Colon (tissue), 2 donors: Measurements from ENCODE around the gene CDK12.
"Not testable (repeated sequence)": the region's sequence is repeated elsewhere in the genome, so short reads cannot be mapped to it uniquely, and the experiment has no call there.

Source experiments
- FAIRE-seq: peaks from 2 replicates; lab custom pipeline; 2012; peaks lifted over from hg19 to GRCh38; lab: Jason Lieb, UNC
- donor health status: control.
- donor health status: control.

The CDK12 gene

DNA sequence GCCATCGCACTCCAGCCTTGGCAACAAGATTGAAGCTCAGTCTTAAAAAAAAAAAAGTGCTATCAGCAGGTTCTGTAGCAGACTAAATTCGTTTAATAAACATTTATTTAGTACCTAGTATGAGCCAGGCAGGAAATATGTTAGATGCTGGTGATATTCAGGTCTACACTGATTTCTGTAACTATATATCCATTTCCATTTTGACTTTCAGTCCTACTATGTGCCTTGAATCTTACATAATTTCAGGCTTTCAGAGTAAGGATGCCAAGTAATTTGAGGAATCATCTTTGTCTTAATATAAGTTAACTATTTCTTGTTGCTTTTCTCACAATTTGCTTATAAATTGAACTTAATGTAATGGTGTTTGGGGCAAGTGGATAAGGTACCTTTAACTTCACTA, 46.2 kb downstream of the CDK12 start:
- FAIRE-seq: no peak

DNA sequence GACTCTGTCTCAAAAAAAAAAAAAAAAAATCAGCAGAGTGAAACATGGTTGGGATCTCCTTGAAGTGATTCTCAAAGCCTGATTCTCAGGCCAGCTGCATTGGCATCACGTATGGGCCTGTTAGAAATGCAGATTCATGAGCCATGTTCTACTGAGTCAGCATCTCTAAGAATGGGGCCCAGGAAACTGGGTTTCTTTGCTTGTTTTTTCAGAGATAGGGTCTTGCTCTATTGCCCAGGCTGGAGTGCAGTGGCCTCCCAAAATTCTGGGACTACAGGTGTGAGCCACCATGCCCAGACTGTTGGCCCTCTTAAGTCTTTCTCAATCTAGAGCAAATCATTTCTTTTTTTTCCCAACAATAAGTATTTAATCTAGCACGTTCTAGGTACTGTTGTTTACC, 47.7 kb downstream of the CDK12 start:
- no peak for FAIRE-seq

DNA sequence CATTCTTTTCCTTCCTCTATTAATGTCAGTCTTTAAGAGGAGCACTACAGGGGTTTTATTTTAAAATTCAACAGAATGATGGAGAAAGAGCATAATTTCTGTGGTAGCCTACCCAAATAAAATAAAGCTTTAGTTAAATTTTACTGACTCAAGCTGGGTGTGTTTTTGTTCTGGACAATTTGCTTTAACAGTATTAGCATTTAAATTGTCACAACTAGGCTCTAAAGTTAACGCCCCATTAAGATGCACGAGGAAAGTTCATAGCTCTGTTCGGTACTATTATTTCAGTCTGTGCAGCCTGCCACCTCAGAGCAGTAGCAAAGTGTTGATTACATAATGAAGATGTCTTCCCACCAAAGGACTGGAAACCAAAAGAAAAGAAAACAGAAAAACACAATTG, 52.0 kb downstream of the CDK12 start:
- no peak for FAIRE-seq

DNA sequence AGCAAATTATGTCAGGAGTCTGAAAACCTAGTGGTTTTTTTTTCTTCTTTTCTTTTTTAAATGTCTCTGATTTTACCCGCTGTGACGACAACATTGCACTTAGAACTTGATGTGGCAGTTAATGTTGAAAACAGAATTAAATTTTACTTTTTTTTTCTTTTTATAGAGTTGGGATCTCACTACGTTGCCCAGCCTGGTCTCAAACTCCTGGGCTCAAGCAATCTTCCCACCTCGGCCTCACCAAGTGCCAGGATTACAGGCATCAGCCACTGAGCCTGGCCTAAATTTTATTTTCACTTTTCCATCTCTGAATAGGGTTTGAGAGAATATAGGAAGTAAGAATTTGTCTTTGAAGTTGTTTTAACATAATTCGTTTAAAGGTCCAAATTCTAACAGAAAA, 52.6 kb downstream of the CDK12 start:
- FAIRE-seq: no peak

DNA sequence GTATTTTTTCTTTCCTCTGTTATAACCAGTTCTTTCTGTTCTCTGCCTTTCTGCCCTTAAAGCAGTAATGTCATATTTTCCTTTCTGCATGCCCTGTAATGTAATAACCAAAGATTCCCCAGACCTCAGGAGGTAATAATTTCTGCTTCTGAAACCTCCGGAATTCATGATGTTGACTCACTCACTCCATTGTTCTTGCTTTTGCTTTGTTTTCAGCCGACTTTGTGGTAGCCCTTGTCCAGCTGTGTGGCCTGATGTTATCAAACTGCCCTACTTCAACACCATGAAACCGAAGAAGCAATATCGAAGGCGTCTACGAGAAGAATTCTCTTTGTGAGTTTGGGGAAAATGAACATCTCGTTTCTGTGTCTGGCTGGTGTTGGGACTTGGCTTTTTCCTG, 55.9 kb downstream of the CDK12 start:
- no peak for FAIRE-seq

DNA sequence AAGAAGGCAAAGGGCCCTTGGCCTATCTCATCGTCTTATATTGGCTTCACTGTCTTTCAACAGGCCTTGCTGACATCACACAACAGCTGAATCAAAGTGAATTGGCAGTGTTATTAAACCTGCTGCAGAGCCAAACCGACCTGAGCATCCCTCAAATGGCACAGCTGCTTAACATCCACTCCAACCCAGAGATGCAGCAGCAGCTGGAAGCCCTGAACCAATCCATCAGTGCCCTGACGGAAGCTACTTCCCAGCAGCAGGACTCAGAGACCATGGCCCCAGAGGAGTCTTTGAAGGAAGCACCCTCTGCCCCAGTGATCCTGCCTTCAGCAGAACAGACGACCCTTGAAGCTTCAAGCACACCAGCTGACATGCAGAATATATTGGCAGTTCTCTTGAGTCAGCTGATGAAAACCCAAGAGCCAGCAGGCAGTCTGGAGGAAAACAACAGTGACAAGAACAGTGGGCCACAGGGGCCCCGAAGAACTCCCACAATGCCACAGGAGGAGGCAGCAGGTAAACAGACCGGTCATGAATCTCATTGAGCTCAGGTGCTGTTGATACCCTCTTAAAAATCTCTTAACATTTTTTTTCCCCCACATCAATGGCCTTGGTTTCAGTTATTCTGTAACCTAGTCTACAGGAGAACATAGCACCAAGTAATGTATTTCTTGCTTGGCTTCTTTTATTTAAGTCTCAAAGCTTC, 64.7 kb downstream of the CDK12 start:
- FAIRE-seq: no peak

DNA sequence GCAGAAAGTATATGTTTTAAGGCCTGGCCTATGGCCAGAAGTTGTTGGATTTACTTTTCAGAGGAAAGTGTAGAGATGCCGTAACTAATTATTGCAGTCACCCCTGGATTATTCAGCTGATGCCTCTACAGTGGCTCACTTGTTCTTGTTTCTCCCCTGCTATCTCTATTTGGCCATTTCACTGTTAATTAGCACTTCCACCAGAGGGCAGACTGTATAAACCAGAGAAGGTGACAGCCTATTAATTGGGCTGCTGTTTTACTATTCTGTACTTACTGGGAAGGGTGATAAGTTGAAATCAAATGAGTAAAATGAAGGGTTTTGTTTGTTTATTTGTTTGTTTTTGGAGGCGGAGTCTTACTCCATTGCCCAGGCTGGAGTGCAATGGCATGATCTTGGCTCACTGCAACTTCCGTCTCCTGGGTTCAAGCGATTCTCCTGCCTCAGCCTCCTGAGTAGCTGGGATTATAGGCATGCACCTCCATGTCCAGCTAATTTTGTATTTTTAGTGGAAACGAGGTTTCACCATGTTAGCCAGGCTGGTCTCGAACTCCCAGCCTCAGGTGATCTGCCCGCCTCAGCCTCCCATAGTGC, 66.0 kb downstream of the CDK12 start:
- no peak for FAIRE-seq

DNA sequence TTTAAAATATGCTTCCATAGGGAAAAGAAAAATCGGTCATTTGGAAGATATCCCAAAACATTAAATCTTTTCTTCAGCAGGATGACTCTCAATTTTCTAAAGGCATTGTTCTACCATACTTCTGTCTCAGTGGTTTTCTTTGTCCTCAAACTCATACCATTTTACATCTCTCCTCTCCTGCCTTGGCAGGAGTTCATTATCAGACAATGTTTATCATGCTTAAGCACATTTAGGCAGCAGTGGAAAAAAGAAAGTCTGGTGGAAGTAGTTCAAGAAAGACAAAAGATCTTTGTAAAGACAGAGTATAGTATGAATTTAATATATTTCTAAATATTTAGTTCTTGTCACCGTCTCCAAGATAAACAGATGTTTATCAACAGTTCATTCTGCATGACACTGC, 68.2 kb downstream of the CDK12 start:
- FAIRE-seq: no peak

DNA sequence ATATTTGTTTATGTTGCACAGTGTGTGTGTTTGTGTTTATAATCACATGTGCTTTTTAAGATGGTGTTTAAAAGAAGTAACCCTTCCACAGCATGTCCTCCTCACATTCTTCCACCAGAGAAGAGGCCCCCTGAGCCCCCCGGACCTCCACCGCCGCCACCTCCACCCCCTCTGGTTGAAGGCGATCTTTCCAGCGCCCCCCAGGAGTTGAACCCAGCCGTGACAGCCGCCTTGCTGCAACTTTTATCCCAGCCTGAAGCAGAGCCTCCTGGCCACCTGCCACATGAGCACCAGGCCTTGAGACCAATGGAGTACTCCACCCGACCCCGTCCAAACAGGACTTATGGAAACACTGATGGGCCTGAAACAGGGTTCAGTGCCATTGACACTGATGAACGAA, 69.2 kb downstream of the CDK12 start:
- FAIRE-seq: no peak

DNA sequence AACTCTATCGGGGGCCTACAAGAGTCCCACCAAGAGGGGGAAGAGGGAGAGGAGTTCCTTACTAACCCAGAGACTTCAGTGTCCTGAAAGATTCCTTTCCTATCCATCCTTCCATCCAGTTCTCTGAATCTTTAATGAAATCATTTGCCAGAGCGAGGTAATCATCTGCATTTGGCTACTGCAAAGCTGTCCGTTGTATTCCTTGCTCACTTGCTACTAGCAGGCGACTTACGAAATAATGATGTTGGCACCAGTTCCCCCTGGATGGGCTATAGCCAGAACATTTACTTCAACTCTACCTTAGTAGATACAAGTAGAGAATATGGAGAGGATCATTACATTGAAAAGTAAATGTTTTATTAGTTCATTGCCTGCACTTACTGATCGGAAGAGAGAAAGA, 70.0 kb downstream of the CDK12 start:
- FAIRE-seq: no peak

DNA sequence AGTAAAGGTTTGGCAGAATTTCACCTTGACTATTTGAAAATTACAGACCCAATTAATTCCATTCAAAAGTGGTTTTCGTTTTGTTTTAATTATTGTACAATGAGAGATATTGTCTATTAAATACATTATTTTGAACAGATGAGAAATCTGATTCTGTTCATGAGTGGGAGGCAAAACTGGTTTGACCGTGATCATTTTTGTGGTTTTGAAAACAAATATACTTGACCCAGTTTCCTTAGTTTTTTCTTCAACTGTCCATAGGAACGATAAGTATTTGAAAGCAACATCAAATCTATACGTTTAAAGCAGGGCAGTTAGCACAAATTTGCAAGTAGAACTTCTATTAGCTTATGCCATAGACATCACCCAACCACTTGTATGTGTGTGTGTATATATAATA, 72.6 kb downstream of the CDK12 start:
- FAIRE-seq: no peak

DNA sequence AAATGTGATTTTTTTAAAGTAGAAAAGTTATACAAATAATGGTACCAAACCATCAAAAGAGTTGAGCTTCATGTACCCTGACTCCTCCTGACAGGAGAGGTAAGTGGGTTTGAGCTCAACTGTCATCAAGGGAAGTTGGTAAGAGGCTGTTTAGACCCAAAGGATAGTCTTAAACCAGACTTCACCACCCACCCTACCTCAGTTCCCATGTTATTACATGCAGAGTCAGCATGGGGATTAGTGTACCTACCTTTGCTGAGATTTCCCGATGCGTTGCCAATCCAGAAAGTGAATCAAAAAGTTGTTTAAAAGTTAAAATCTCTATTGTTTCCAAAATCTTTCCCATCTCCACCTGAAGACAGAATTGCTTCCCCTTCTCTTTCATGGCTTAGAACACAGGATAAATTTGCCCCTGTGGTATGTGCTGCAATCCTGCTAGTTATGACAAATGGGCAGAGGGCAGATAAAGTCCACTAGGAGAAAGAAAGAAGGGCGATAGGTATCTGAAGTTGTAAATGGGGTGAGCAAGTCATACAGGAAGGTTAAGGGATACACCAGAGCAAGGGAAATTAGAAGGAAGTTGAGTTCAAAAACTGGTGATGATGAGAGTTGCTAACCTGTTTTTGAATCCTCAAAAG, 73.6 kb downstream of the CDK12 start:
- no peak for FAIRE-seq

DNA sequence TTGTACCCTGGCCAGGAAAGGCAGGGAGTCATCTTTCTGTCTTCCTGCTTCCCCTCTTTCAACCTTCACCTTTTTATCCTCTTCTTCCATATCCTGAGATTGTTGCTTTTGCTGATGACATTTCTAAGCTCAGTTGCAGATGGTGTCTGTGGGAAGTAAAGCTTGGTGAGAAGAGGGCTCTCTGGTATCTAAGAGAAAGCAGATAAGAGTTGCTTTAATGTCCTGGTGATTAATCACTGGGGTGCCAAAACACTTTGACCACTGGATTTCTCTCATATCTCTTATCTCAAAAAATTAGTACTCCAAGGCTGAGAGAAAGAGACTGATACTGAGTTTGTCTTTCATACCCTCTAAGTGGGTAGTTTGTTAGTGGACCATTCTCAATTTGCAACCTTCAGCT, 75.2 kb downstream of the CDK12 start:
- FAIRE-seq: no peak

DNA sequence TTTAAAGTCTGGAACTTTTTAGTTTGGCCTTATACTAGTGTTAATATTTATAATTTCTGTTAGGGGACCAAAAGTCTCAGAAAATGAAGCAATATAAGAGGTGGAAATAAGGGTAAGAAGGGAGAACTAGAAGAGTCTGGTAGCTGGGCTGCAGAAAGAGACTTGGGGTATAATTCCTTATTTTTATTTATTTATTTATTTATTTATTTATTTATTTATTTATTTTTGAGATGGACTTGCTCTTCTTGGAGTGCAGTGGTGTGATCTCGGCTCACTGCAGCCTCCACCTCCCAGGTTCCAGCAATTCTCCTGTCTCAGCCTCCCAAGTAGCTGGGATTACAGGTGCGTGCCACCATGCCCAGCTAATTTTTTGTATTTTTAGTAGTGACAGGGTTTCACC, 76.1 kb downstream of the CDK12 start:
- not testable (repeated sequence) for FAIRE-seq

DNA sequence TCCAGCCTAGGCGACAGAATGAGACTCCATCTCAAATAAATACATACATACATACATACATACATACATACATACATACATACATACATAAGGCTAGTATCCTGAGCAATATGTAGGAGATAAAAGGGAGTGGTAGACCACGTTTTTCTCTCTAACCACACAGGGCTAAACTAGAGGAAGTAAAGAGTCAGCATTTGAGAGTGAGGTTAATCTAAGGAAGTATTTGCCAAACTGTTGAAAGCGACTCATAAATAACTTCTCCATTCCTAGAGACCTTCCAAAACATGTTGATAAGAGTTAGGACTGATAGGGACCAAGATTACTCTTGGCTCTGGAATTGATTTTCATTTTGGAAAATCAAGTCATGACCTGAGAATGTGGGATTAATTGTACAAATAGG, 77.6 kb downstream of the CDK12 start:
- no peak for FAIRE-seq

DNA sequence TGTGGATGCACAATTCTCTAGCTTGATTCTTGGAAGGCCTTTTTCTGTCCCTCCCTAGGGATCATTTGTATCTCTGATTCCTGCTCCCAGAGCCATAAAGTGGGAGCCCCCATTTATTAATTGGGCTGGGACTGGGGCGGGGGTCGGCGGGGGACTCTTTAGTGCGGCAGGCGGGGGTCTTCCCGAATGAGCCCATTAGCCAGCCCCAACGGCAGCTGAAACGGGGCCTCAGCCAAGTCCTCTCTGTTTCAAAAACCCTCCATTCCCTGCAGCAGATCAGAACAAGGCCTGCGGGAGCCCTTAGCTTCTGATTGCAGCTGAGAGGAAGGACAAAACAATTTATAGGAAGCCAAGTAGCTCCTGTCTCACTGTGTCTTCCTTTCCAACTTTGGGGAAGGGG, 79.3 kb downstream of the CDK12 start:
- FAIRE-seq: no peak

DNA sequence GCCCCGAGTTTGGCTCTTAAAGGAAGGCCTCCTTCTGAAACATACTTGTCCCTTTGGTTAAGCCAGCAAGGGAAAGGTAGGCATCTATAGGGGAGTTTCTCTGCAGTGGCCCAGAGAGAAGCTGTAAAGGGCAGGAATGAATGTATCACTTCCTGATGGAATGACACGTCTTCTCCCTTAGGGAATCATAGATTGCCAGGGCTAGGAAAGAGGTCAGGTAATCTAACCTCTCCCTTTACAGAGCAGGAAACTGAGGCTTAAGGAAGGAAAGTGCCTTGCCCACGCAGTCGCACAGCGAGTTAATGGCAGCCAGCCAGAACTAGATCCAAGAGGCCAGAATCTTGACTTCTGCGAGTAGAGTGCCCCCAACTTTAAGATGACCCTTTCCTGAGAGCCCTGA, 80.4 kb downstream of the CDK12 start:
- no peak for FAIRE-seq

DNA sequence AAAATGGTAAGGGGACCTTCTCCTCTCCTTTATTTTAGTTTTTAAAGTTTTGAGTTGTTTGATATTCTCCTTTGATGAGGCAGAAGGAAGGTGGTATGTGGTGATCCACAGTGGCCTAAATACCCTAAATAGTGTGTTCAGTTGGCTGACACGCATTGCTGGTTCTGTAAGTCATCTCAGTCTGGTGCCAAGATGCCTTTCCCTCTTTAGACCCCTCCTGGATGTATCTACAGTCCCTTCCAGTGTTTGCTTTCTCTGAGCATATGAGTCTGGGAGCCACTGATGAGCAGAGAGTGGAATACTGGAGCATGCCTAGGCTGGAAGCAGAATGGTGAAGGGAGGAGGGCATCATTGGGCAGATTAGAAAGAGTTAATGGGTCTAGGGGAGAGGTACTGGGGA, 81.9 kb downstream of the CDK12 start:
- FAIRE-seq: no peak

DNA sequence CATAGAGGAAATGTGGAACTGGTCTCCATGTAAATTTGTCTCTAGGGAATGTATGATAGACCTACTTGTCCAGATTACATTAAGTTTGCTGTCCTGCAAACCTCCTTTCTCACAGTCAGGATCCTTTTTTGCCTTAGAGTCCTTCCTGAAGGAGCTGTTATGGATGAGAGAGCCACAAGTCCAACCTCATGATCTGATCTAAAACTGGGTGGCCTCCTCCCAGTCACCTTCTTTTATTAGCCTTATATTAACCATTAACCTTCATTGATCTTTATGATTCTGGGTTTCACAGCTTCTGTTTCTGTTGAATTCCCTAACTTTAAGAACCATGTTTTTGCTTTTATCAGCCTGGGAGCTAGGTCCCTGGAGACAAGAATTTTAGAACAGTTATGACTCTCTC, 82.4 kb downstream of the CDK12 start:
- FAIRE-seq: no peak

DNA sequence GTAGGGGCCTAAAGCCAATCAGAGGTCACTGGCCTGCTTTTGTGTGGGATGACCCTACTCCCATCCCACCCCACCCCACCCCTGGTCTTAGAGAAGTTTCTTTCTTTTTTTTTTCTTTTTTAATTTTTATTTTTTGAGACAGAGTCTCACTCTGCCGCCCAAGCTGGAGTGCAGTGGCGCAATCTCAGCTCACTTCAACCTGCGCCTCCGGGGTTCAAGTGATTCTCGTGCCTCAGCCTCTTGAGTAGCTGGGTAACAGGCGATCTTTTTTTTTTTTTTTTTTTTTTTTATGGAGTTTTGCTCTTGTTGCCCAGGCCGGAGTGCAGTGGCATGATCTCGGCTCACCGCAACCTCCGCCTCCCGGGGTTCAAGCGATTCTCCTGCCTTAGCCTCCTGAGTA, 83.1 kb downstream of the CDK12 start:
- FAIRE-seq: not testable (repeated sequence)

DNA sequence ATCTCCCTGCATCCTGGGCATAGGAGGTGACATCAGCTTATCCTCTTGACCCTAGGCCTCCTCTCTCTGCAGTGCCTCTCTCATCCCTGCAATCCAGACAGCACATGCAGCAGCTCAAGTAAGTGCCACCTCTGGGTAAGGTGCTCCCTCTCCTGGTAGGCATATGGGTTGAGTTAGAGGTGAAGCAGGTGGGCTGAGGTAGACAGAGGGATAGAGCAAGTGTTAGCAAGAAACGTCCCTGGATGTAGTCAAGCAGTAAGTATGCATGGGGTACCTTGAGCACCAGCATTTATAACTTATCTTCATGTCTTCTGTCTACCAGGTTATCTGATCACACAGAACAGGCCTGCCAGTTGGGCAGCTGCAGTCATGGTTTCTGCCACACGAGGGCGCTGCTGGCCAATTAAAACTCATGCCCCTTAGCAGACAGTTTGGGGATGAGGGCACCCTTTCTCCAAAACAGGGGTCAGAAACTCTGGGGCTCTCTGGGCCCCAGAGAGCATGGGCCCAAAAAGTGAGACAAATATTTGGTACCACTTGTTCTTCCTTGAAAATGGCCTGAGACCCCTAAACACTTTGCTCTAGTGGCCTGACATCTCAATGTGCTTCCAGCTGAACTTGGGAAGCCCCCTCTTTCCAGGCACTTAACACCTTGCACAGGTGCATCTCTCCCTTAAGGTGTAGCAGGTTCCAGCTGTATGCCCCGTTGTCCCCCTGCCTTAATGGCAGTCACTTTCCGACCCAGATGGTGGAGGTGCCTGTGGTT, 86.6 kb downstream of the CDK12 start:
- no peak for FAIRE-seq

DNA sequence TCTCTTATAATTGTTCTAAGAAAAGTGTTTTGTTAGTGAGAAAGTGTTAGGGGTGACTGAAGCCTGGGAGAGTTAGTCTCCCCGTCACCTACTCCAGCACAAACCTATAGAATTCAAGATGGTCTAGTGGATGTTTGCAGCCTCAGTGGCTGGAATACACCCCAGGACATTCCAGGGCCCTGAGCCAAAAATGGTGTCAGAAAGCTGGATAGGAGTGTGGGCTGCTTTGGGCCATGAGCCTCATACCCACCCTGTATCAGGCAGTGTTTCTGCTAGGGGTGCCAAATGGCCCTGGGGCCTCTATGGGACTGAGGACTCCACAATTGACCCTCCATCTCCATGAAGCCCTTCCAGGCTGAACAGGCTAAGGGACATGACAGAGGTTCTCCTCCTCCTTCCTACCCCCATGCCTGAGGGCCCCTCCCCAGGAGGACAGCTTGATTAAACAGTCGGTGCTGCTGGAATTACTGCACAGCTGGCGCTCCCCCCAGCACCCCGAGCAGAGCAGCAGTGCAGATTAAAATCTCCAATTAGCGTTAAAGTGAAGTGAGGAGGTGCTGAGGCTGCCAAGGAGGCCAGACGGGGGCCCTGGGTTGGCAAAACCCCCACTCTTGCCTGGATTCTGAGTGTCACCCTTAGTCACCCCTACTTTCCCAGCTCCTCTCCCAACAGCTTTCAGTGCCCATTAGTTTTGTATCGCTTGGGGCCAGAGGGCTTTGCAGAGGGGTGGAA, 87.4 kb downstream of the CDK12 start:
- no peak for FAIRE-seq
